ENCODE measurements around the gene LLCFC1. TPM values are rescaled to one million over a fixed set of nuclear protein-coding genes. Genes with fewer than 3 reads are reported as not detected.

Gene LLCFC1
- polyA plus RNA-seq, 1 experiment: not detected

- Histone ChIP-seq H3K4me3 (ENCODE audit: low read depth, low read length) (no peak overlapping the region), H3K36me3 (ENCODE audit: control insufficient read depth, insufficient read depth, low read length) (no peaks in the 10 kb centered on the region), H3K27me3 (ENCODE audit: control insufficient read depth, insufficient read depth, low read length) (no peaks in the 10 kb centered on the region)
- no peak for DNase-seq (ENCODE audit: low read depth)
- POLR2A ChIA-PET: no interaction called here
- TF ChIP-seq, protein P1, sequence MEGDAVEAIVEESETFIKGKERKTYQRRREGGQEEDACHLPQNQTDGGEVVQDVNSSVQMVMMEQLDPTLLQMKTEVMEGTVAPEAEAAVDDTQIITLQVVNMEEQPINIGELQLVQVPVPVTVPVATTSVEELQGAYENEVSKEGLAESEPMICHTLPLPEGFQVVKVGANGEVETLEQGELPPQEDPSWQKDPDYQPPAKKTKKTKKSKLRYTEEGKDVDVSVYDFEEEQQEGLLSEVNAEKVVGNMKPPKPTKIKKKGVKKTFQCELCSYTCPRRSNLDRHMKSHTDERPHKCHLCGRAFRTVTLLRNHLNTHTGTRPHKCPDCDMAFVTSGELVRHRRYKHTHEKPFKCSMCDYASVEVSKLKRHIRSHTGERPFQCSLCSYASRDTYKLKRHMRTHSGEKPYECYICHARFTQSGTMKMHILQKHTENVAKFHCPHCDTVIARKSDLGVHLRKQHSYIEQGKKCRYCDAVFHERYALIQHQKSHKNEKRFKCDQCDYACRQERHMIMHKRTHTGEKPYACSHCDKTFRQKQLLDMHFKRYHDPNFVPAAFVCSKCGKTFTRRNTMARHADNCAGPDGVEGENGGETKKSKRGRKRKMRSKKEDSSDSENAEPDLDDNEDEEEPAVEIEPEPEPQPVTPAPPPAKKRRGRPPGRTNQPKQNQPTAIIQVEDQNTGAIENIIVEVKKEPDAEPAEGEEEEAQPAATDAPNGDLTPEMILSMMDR (IDR thresholded peaks at IDR 0.05; ENCODE audit: insufficient read depth, low read depth, low read length): no peak
- CTCF ChIA-PET: interaction anchor here (1.0 kb wide), 1 partner anchor 20 kb away, joined by 4 read pairs; no protein-coding TSS in a partner anchor
Measured at GRCh38 chr7:142933092-142933475, 6.2 kb upstream of the LLCFC1 start.

GRCh38 chr7:142933624-142934023, 5.7 kb upstream of the LLCFC1 start, which contains the start of gene TRPV5:
TRPV5 (minus strand) TSS chr7:142933746; CDS start chr7:142933459, 287 bp downstream.
- CTCF ChIA-PET: interaction anchor here (1.0 kb wide), 1 partner anchor 21 kb away, joined by 4 read pairs; no protein-coding TSS in a partner anchor
- H3K27me3 ChIP-seq (ENCODE audit: control insufficient read depth, insufficient read depth, low read length): no peaks in the 10 kb centered on the region

GRCh38 chr7:142934056-142934455, 5.2 kb upstream of the LLCFC1 start:
- TF ChIP-seq, protein P1 (IDR thresholded peaks at IDR 0.05; ENCODE audit: insufficient read depth, low read depth, low read length): no peak
- Histone ChIP-seq H3K36me3 (ENCODE audit: control insufficient read depth, insufficient read depth, low read length) (no peaks in the 10 kb centered on the region), H3K4me3 (ENCODE audit: low read depth, low read length) (no peak overlapping the region), H3K27me3 (ENCODE audit: control insufficient read depth, insufficient read depth, low read length) (no peaks in the 10 kb centered on the region)
- DNase-seq (ENCODE audit: low read depth): no peak
- POLR2A ChIA-PET: no interaction called here
- CTCF ChIA-PET: interaction anchor here (1.0 kb wide), 1 partner anchor 21 kb away, joined by 4 read pairs; no protein-coding TSS in a partner anchor

More at GRCh38 chr7:142933624-142934023, 5.7 kb upstream of the LLCFC1 start, which contains the start of gene TRPV5:
- TF ChIP-seq, protein P1 (IDR thresholded peaks at IDR 0.05; ENCODE audit: insufficient read depth, low read depth, low read length): no peak
- DNase-seq (ENCODE audit: low read depth): no peak
- POLR2A ChIA-PET: no interaction called here
- H3K4me3 ChIP-seq (ENCODE audit: low read depth, low read length): no peak within 1 kb of the TSS
- no peaks in the 10 kb centered on the region for H3K36me3 ChIP-seq (ENCODE audit: control insufficient read depth, insufficient read depth, low read length)

GRCh38 chr7:142935941-142936565, 3.2 kb upstream of the LLCFC1 start:
- Histone ChIP-seq H3K4me3 (ENCODE audit: low read depth, low read length) (no peak overlapping the region), H3K27me3 (ENCODE audit: control insufficient read depth, insufficient read depth, low read length) (no peaks in the 10 kb centered on the region), H3K36me3 (ENCODE audit: control insufficient read depth, insufficient read depth, low read length) (no peaks in the 10 kb centered on the region)
- TF ChIP-seq, protein P1 (IDR thresholded peaks at IDR 0.05; ENCODE audit: insufficient read depth, low read depth, low read length): no peak
- ChIA-PET CTCF (no interaction called here), POLR2A (no interaction called here)
- no peak for DNase-seq (ENCODE audit: low read depth)

DNA sequence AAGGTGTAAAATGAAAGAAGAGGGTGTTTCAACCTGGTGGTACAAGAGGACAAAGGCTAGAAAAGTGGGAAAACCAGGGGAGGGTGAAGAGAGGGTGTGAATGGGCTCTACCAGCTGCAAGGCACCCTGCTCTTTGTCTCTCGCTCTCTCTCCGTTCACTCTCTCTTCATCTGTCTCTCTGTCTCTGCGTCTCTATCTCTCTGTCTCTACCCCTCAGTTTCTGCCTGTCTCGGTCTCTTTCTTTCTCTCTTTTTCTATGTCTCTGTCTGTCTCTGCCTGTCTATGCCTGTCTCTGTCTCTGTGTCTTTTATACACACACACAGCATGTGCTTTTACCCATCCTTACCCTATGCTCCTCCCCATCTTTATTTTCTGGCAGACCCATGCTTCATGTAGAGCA, 673 bp upstream of the LLCFC1 start:
- TF ChIP-seq, protein P1 (IDR thresholded peaks at IDR 0.05; ENCODE audit: insufficient read depth, low read depth, low read length): no peak
- H3K4me3 ChIP-seq (ENCODE audit: low read depth, low read length): no peak overlapping the region
- POLR2A ChIA-PET: no interaction called here
- no peaks in the 10 kb centered on the region for H3K36me3 ChIP-seq (ENCODE audit: control insufficient read depth, insufficient read depth, low read length)
- no peaks in the 10 kb centered on the region; the same call in 1 of the 2 replicates for H3K27me3 ChIP-seq (ENCODE audit: control insufficient read depth, insufficient read depth, low read length)
- no peak for DNase-seq (ENCODE audit: low read depth)
- CTCF ChIA-PET: no interaction called here
